Stimulated activated CD4-positive, alpha-beta T cell treated with anti-CD3 and anti-CD28 coated beads, TNF-alpha, amount 100 ng/mL, for 24 hours (primary cell): ENCODE results near the gene RTTN.
"Not testable (repeated sequence)": the region's sequence is repeated elsewhere in the genome, so short reads cannot be mapped to it uniquely, and the experiment has no call there.

Experiments used
- DNase-seq, 3 experiments: peaks; one replicate each; pipeline ENCODE4 v3.0.0-alpha.2; 2020; ENCODE audit warnings: low read depth in 3 of 3

The RTTN gene

DNA sequence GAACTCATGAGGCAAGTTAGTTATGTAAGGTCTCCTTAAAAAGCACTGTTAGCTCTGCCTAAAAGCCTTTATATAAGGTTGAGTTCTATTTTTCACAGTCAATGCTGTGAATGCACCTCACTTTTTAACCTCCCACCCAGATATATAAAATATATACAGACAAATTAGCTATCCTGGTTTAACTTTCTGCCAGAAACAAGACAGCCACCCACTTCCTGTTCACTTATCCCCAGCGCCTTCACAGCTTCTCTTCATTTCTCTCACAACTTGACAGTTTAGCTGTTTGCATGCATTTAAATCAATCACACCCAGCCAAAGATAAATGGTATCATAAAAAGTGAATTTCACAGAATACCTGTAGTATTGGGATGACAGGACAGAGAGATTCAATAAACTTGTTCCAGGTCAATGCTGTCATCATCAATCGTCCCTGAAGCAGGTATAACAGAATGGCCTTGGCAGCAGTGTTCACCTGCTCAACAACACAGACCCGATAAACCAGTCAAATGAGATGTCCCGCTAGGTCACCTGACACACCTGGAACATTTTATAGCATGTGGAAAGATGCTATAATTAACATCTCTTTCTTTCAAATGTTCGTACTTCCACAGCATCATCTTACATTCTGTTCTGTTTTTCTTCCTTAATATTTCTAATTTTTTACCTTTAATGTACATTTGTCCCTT is 55.7 kb downstream of the RTTN start:
- DNase-seq, result no peak

GRCh38 chr18:70149156-70149555 is 56.3 kb downstream of the RTTN start:
- DNase-seq, result no peak

GRCh38 chr18:70148039-70148938 is 57.2 kb downstream of the RTTN start:
- no peak for DNase-seq

- no peak for DNase-seq
Measured at GRCh38 chr18:70146174-70146573, 59.3 kb downstream of the RTTN start.

GRCh38 chr18:70142001-70142400 is 63.5 kb downstream of the RTTN start:
- DNase-seq, result no peak

DNA sequence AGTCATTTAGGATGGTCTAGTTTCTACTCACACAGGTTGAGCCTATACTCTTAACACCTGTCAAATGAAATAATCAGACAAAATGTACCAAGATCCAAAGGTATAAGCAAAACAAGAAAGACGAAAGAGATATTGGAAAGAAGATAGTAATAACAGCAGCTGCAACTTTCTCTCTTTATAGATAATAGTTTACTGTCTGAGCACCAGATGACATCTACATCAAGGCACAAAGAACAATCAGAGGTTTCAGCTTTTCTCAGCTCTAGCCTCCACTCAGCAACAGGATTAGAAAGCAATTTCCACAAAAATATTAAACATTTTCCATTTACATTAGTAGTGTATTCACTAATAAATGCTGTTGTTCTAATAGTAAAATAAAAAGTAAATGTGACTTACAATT is 66.3 kb downstream of the RTTN start:
- DNase-seq, result no peak

GRCh38 chr18:70135604-70136003 is 69.9 kb downstream of the RTTN start:
- no peak for DNase-seq

DNA sequence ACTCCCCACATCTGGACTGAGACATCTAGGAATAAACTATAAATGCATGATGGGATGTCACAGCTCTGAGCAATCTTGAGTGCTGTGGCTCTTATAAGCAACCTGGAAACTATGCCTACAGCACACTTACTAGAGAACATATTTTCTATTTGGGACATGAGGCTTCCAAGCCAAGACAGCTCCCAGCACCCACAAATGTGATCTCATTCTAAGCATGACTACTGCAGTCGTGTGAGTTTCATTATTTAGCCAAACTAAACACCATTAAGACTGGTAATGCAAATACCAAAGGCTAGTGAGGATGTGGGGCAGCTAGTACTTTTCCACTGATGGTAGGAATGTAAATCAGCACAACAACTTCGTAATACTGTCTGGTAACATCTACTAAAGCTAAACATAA is 72.5 kb downstream of the RTTN start:
- DNase-seq, result no peak

GRCh38 chr18:70128271-70128670 is 77.2 kb downstream of the RTTN start:
- DNase-seq, result no peak

- DNase-seq, result no peak
Measured at GRCh38 chr18:70127359-70127758, 78.1 kb downstream of the RTTN start.

- no peak for DNase-seq
Measured at GRCh38 chr18:70126832-70127231, 78.7 kb downstream of the RTTN start.

DNA sequence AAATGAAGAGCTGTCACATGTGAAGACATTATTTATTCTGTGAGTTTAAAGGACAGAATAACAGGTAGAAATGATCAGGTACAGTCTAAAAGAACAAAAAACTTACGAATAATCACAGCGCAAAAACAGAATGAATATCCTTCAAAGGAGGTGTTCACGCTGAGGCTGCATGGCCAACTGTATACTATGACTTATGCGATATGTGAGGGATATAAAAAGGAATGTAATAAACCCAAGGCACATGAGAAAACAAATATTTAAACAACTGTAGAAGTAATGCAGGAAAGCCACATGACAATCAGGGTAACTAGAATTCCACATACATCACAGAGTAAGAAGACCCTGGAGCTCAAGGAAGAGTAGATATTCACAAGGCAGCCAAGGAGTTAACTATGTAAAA is 81.3 kb downstream of the RTTN start:
- DNase-seq, result no peak

- DNase-seq, result no peak
Measured at GRCh38 chr18:70121842-70122241, 83.6 kb downstream of the RTTN start.

- DNase-seq, result no peak
Measured at GRCh38 chr18:70116949-70117348, 88.5 kb downstream of the RTTN start.

GRCh38 chr18:70113511-70113910 is 92.0 kb downstream of the RTTN start:
- no peak for DNase-seq

GRCh38 chr18:70110678-70111077 is 94.8 kb downstream of the RTTN start:
- no peak for DNase-seq

DNA sequence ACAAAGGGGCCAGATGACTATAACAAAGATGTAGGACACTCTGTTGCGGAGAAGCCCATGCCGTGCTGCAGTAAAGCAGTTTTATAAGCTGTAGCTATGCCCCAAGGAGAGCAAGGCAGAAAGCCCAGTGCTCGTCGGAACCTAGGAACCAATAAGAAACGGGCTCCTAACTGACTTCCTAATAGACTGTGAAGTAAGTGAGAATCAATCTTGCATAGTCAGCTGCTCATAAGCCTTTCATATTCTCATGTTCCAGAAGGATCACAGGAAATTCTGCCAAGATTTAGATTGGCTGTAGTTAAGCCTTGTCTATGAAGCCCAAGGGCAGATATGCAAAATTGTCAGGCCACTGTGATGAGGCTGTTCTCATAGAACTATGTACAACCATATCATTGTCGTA is 98.4 kb downstream of the RTTN start:
- DNase-seq, result no peak

GRCh38 chr18:70102854-70103253 is 102.6 kb downstream of the RTTN start:
- not testable (repeated sequence) for DNase-seq

DNA sequence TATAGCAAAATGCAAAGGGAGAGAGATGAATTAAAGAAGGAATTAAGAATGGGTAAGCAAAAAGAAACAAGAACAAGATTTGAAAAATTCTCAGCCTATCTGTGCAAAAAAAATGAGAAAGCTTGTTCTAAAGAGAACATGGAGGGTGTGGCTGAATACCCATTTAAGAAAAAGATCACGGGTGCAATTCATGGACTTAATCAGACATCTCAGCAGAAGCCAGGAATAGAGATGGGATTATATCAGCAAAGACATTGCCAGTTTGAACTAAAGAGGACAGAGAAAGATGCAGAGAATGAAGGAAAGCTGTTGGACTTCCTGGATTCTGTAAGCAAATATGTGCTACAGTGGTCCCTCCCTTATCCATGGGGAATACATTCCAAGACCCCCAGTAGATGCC is 115.6 kb downstream of the RTTN start:
- no peak for DNase-seq

GRCh38 chr18:70086085-70086484 is 119.4 kb downstream of the RTTN start:
- DNase-seq, result no peak

- DNase-seq, result no peak
Measured at GRCh38 chr18:70085641-70086040, 119.8 kb downstream of the RTTN start.

- DNase-seq, result no peak
Measured at GRCh38 chr18:70082430-70082829, 123.1 kb downstream of the RTTN start.

DNA sequence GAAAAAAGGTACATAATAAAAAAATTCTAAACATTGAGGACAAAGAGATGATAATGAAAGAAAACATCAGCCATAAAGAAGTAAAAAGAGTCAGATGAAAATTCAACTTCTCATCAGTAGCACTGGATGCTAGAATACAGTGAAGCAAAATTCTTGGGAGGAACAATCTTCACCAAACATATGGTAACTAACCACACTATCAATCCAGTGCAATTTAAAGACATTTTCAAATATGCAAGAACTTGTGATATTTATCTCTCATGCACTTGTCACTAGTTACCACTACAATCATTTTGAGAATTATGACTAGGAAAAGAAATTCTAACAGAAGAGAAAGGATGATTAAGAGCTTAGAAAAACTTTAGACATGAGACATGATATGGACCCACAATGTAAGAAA is 127.4 kb downstream of the RTTN start:
- DNase-seq, result no peak
